ENCODE measurements around the gene ZNF860.

GRCh38 chr3:31953636-31954035, 27.9 kb upstream of the ZNF860 start:
- no peak for TF ChIP-seq ZNF274 (IDR thresholded peaks at IDR 0.05; ENCODE audit: low read depth, low read length)
- no peak for TF ChIP-seq SUZ12 (IDR thresholded peaks at IDR 0.05; ENCODE audit: extremely low read depth, insufficient read depth, insufficient read length)

Measured in NT2/D1 (cell line).